BJ (cell line): ENCODE measurements around the gene HLA-DOB. TPM values are rescaled to one million over a fixed set of nuclear protein-coding genes. Genes with fewer than 3 reads are reported as not detected.
A peak's percentile ranks its signal among the peaks of the same experiment; 100 is the strongest.

Source experiments
- CTCF ChIA-PET: fragments of 350-600 bp; formaldehyde crosslinking; extraction: SDS; loops from one replicate; lab custom pipeline; 2021; ENCODE audit warnings: antibody characterized with exemption, inconsistent platforms; lab: Yijun Ruan, JAX
- POLR2A ChIA-PET: fragments of 300-600 bp; sonication (Branson Sonifier 250); formaldehyde crosslinking; extraction: SDS; loops from one replicate; lab custom pipeline; 2021; ENCODE audit warnings: antibody characterized with exemption; lab: Charles Lee
- DNase-seq: peaks from one replicate; pipeline ENCODE4 v3.0.0-alpha.2; 2011; ENCODE audit warnings: low read depth
- H3K27me3 ChIP-seq: 2 replicates; pipeline ENCODE4 v1.6.0; 2011; ENCODE audit warnings: low read length; ENCODE audit not compliant: control insufficient read depth, insufficient read depth
- H3K36me3 ChIP-seq: 2 replicates; pipeline ENCODE4 v1.5.1; 2011; ENCODE audit warnings: low read length; ENCODE audit not compliant: control insufficient read depth, insufficient read depth
- H3K4me3 ChIP-seq: 2 replicates; pipeline ENCODE4 v1.5.1; 2011; ENCODE audit warnings: low read depth, mild to moderate bottlenecking, control low read depth, low read length
- CTCF ChIP-seq: IDR thresholded peaks from 2 replicates; pipeline ENCODE4 v1.5.1; 2011; ENCODE audit warnings: low read depth, mild to moderate bottlenecking, control low read depth, inconsistent platforms, low read length, moderate library complexity; ENCODE audit not compliant: insufficient read depth
- polyA plus RNA-seq: library from polyadenylated mRNA; depleted of rRNA; stranded (reverse); fragments of >200 nt; gene quantifications from 2 replicates; pipeline ENCODE4 v1.2.3, GENCODE V29; 2011

HLA-DOB gene
- polyA plus RNA-seq, 1 experiment = 0.16 TPM

GRCh38 chr6:32799740-32800139 is 17.1 kb downstream of the HLA-DOB start:
- ChIA-PET POLR2A (no interaction called here), CTCF (interaction anchor here (0.7 to 1.6 kb wide), 3 partner anchors 14 to 386 kb away, joined by 3 to 10 read pairs (median 8); partner anchors contain the start of gene TAP1)
- Histone ChIP-seq H3K36me3 (no peaks in the 10 kb centered on the region), H3K4me3 (no peak overlapping the region), H3K27me3 (peaks cover 5% of the 10 kb centered on the region)
- no peak for TF ChIP-seq CTCF
- DNase-seq = no peak

- no peak for DNase-seq
- CTCF ChIA-PET = interaction anchor here (1.3 to 1.6 kb wide), 2 partner anchors 13 to 385 kb away, joined by 8 to 10 read pairs; no protein-coding TSS in a partner anchor
- no peaks in the 10 kb centered on the region for H3K36me3 ChIP-seq
- peaks cover 6% of the 10 kb centered on the region for H3K27me3 ChIP-seq
- POLR2A ChIA-PET = no interaction called here
- no peak for TF ChIP-seq CTCF
- no peak overlapping the region for H3K4me3 ChIP-seq
These were observed 17.6 kb downstream of the HLA-DOB start for GRCh38 chr6:32799168-32799567.

- ChIA-PET POLR2A (no interaction called here), CTCF (interaction anchor here (0.6 to 2.1 kb wide), 9 partner anchors 11 to 383 kb away, joined by 3 to 10 read pairs (median 4); no protein-coding TSS in a partner anchor)
- Histone ChIP-seq H3K27me3 (peaks cover 9% of the 10 kb centered on the region), H3K36me3 (no peaks in the 10 kb centered on the region), H3K4me3 (peak overlapping the region; percentile 5; the same call in 1 of the 2 replicates)
- DNase-seq = no peak
- TF ChIP-seq CTCF = peak; percentile 78
These were observed 19.7 kb downstream of the HLA-DOB start for GRCh38 chr6:32796848-32797776.

GRCh38 chr6:32794510-32794909 is 22.3 kb downstream of the HLA-DOB start:
- DNase-seq = no peak
- no peak for TF ChIP-seq CTCF
- H3K4me3 ChIP-seq = no peak overlapping the region
- ChIA-PET POLR2A (no interaction called here), CTCF (interaction anchor here (0.9 to 3.5 kb wide), 4 partner anchors 10 to 380 kb away, joined by 4 to 22 read pairs (median 7); no protein-coding TSS in a partner anchor)
- peaks cover 11% of the 10 kb centered on the region for H3K27me3 ChIP-seq
- no peaks in the 10 kb centered on the region for H3K36me3 ChIP-seq

GRCh38 chr6:32792901-32793435 is 23.8 kb downstream of the HLA-DOB start:
- Histone ChIP-seq H3K4me3 (no peak overlapping the region), H3K27me3 (peaks cover 11% of the 10 kb centered on the region), H3K36me3 (no peaks in the 10 kb centered on the region)
- no peak for DNase-seq
- POLR2A ChIA-PET = no interaction called here
- no peak for TF ChIP-seq CTCF
- CTCF ChIA-PET = interaction anchor here (0.9 to 3.5 kb wide), 3 partner anchors 8 to 381 kb away, joined by 3 to 22 read pairs (median 6); no protein-coding TSS in a partner anchor
